ENCODE data around the gene NUFIP2. TPM values are rescaled to one million over a fixed set of nuclear protein-coding genes. Genes with fewer than 3 reads are reported as not detected.
"Not testable (repeated sequence)": the region's sequence is repeated elsewhere in the genome, so short reads cannot be mapped to it uniquely, and the experiment has no call there.

NUFIP2 gene
- total and polyA plus RNA-seq, 2 donors (not counting 1 experiment from before 2014, with no cell fraction given), result 9.6 to 83.5 TPM

DNA sequence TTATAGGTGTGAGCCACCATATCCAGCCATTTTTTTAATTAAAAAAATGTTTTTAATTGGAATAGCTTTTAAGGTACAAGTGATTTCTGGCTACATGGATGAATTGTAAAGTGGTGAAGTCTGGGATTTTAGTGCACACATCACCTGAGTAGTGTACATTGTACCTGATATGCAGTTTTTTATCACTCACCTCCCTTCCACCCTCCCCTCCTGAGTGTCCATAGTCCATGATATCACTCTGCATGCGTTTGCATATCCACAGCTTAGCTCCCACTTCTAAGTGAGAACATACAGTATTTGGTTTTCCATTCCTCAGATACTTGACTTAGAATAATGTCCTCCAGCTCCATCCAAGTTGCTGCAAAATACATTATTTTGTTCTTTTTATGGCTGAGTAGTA lies 60.6 kb downstream of the NUFIP2 start:
- Histone ChIP-seq H3K4me1 (ENCODE audit: control insufficient read depth in 2 of 2, insufficient read depth in 2 of 2, low read length in 2 of 2) (no peaks in the 10 kb centered on the region), H3K4me2 (replicated peaks; ENCODE audit: low read depth, low read length, poor library complexity, severe bottlenecking) (no peak overlapping the region), H2AFZ (ENCODE audit: insufficient read depth, low read depth, low read length, poor library complexity, severe bottlenecking) (no peak overlapping the region), H3K9ac (ENCODE audit: low read length) (no peak overlapping the region), H3K36me3 (replicated peaks in 1 of 2; ENCODE audit: control extremely low read depth in 1 of 2, control insufficient read depth in 1 of 2, extremely low read depth in 1 of 2, insufficient read depth in 2 of 2, low read length in 1 of 2) (no peaks in the 10 kb centered on the region), H3K27ac (ENCODE audit: low read length in 2 of 2) (no peak overlapping the region), H3K9me3 (ENCODE audit: control extremely low read depth in 1 of 3, control insufficient read depth in 2 of 3, insufficient read depth in 1 of 3, low read length in 2 of 3) (no peaks in the 10 kb centered on the region), H3K4me3 (ENCODE audit: control extremely low read depth in 1 of 5, extremely low read depth in 1 of 5, insufficient read depth in 1 of 5, low read depth in 2 of 5, low read length in 4 of 5) (no peak overlapping the region), H3K79me2 (ENCODE audit: control insufficient read depth, insufficient read depth, low read length) (no peaks in the 10 kb centered on the region), H4K20me1 (ENCODE audit: control insufficient read depth, insufficient read depth, low read length, poor library complexity, severe bottlenecking) (no peaks in the 10 kb centered on the region), H3K27me3 (replicated peaks in 1 of 4; ENCODE audit: control extremely low read depth in 1 of 4, control insufficient read depth in 3 of 4, insufficient read depth in 4 of 4, low read length in 3 of 4) (no peaks in the 10 kb centered on the region)
- DNase-seq (no peak), ATAC-seq (ENCODE audit: low read depth) (no peak)
- POLR2A ChIA-PET, result interaction anchor here (0.7 kb wide), 1 partner anchor 190 kb away, joined by 4 read pairs; the partner anchor contains the start of gene PIPOX
- Mint-ChIP-seq H3K27me3 (peaks cover 4% of the 10 kb centered on the region), H3K4me1 (no peaks in the 10 kb centered on the region), H3K27ac (no peak overlapping the region), H3K9me3 (ENCODE audit: insufficient read depth) (no peaks in the 10 kb centered on the region), H3K4me3 (no peak overlapping the region)
- CTCF ChIA-PET, result interaction anchor here (1.2 kb wide), 3 partner anchors 14 to 88 kb away, joined by 3 to 7 read pairs (median 4); no protein-coding TSS in a partner anchor
- intact Hi-C loops (cut with micrococcal nuclease), result no loop called here
- no CpG with 5 or more reads among the region's 1 CpG for WGBS (ENCODE audit: insufficient coverage)
- TF ChIP-seq EZH2 (IDR thresholded peaks at IDR 0.05; ENCODE audit: borderline replicate concordance, insufficient read depth, low read depth, low read length, poor library complexity, severe bottlenecking), result no peak
- TF ChIP-seq, protein P1, sequence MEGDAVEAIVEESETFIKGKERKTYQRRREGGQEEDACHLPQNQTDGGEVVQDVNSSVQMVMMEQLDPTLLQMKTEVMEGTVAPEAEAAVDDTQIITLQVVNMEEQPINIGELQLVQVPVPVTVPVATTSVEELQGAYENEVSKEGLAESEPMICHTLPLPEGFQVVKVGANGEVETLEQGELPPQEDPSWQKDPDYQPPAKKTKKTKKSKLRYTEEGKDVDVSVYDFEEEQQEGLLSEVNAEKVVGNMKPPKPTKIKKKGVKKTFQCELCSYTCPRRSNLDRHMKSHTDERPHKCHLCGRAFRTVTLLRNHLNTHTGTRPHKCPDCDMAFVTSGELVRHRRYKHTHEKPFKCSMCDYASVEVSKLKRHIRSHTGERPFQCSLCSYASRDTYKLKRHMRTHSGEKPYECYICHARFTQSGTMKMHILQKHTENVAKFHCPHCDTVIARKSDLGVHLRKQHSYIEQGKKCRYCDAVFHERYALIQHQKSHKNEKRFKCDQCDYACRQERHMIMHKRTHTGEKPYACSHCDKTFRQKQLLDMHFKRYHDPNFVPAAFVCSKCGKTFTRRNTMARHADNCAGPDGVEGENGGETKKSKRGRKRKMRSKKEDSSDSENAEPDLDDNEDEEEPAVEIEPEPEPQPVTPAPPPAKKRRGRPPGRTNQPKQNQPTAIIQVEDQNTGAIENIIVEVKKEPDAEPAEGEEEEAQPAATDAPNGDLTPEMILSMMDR (IDR thresholded peaks at IDR 0.05), result no peak

GRCh38 chr17:29225396-29225795 lies 68.6 kb downstream of the NUFIP2 start:
- Histone ChIP-seq H3K4me1 (ENCODE audit: control insufficient read depth in 2 of 2, insufficient read depth in 2 of 2, low read length in 2 of 2) (no peaks in the 10 kb centered on the region), H2AFZ (ENCODE audit: insufficient read depth, low read depth, low read length, poor library complexity, severe bottlenecking) (no peak overlapping the region), H3K79me2 (ENCODE audit: control insufficient read depth, insufficient read depth, low read length) (no peaks in the 10 kb centered on the region), H3K4me2 (replicated peaks; ENCODE audit: low read depth, low read length, poor library complexity, severe bottlenecking) (no peak overlapping the region), H3K4me3 (ENCODE audit: control extremely low read depth in 1 of 5, extremely low read depth in 1 of 5, insufficient read depth in 1 of 5, low read depth in 2 of 5, low read length in 4 of 5) (no peak overlapping the region), H3K9me3 (ENCODE audit: control extremely low read depth in 1 of 3, control insufficient read depth in 2 of 3, insufficient read depth in 1 of 3, low read length in 2 of 3) (no peaks in the 10 kb centered on the region), H4K20me1 (ENCODE audit: control insufficient read depth, insufficient read depth, low read length, poor library complexity, severe bottlenecking) (no peaks in the 10 kb centered on the region), H3K9ac (ENCODE audit: low read length) (no peak overlapping the region), H3K36me3 (replicated peaks in 1 of 2; ENCODE audit: control extremely low read depth in 1 of 2, control insufficient read depth in 1 of 2, extremely low read depth in 1 of 2, insufficient read depth in 2 of 2, low read length in 1 of 2) (no peaks in the 10 kb centered on the region), H3K27ac (ENCODE audit: low read length in 2 of 2) (no peak overlapping the region), H3K27me3 (replicated peaks in 1 of 4; ENCODE audit: control extremely low read depth in 1 of 4, control insufficient read depth in 3 of 4, insufficient read depth in 4 of 4, low read length in 3 of 4) (no peaks in the 10 kb centered on the region)
- no peak overlapping the region for H3K27ac Mint-ChIP-seq
- intact Hi-C loops (cut with micrococcal nuclease), result no loop called here
- ATAC-seq (ENCODE audit: low read depth), result no peak
- no peaks in the 10 kb centered on the region for H3K27me3 Mint-ChIP-seq
- ChIA-PET POLR2A (no interaction called here), CTCF (interaction anchor here (0.6 to 1.4 kb wide), 4 partner anchors 10 to 85 kb away, joined by 4 to 7 read pairs (median 4); no protein-coding TSS in a partner anchor)
- TF ChIP-seq, protein P1 (IDR thresholded peaks at IDR 0.05), result no peak
- TF ChIP-seq EZH2 (IDR thresholded peaks at IDR 0.05; ENCODE audit: borderline replicate concordance, insufficient read depth, low read depth, low read length, poor library complexity, severe bottlenecking), result no peak
- no peak overlapping the region for H3K4me3 Mint-ChIP-seq
- H3K4me1 Mint-ChIP-seq, result no peaks in the 10 kb centered on the region
- no peak for DNase-seq
- H3K9me3 Mint-ChIP-seq (ENCODE audit: insufficient read depth), result no peaks in the 10 kb centered on the region

DNA sequence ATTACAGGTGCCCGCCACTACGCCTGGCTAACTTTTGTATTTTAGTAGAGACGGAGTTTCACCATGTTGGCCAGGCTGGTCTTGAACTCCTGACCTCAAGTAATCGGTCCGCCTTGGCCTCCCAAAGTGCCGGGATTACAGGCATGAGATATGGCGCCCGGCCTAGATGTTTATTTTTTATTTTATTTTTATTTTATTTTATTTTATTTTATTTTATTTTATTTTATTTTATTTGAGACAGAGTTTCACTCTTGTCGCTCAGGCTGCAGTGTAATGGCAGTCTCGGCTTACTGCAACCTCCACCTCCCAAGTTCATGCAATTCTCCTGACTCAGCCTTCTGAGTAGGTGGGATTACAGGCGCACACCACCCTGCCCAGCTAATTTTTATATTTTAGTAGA lies 72.6 kb downstream of the NUFIP2 start:
- H3K27ac ChIP-seq (ENCODE audit: low read length in 2 of 2); H3K27me3 Mint-ChIP-seq; H3K9ac ChIP-seq (ENCODE audit: low read length); H3K9me3 ChIP-seq (ENCODE audit: control extremely low read depth in 1 of 3, control insufficient read depth in 2 of 3, insufficient read depth in 1 of 3, low read length in 2 of 3); ATAC-seq (ENCODE audit: low read depth); H3K27me3 ChIP-seq (replicated peaks in 1 of 4; ENCODE audit: control extremely low read depth in 1 of 4, control insufficient read depth in 3 of 4, insufficient read depth in 4 of 4, low read length in 3 of 4); H4K20me1 ChIP-seq (ENCODE audit: control insufficient read depth, insufficient read depth, low read length, poor library complexity, severe bottlenecking); H3K36me3 ChIP-seq (replicated peaks in 1 of 2; ENCODE audit: control extremely low read depth in 1 of 2, control insufficient read depth in 1 of 2, extremely low read depth in 1 of 2, insufficient read depth in 2 of 2, low read length in 1 of 2); H3K4me1 ChIP-seq (ENCODE audit: control insufficient read depth in 2 of 2, insufficient read depth in 2 of 2, low read length in 2 of 2); DNase-seq; H2AFZ ChIP-seq (ENCODE audit: insufficient read depth, low read depth, low read length, poor library complexity, severe bottlenecking); H3K9me3 Mint-ChIP-seq (ENCODE audit: insufficient read depth); H3K4me3 ChIP-seq (ENCODE audit: control extremely low read depth in 1 of 5, extremely low read depth in 1 of 5, insufficient read depth in 1 of 5, low read depth in 2 of 5, low read length in 4 of 5); H3K27ac Mint-ChIP-seq; H3K4me2 ChIP-seq (replicated peaks; ENCODE audit: low read depth, low read length, poor library complexity, severe bottlenecking); intact Hi-C loops (cut with micrococcal nuclease); POLR2A ChIA-PET; H3K4me1 Mint-ChIP-seq; H3K4me3 Mint-ChIP-seq; H3K79me2 ChIP-seq (ENCODE audit: control insufficient read depth, insufficient read depth, low read length): not testable (repeated sequence)
- WGBS (ENCODE audit: insufficient coverage), result 100% methylated on average over 5 of the region's 11 CpGs
- CTCF ChIA-PET, result interaction anchor here (1.4 to 14.8 kb wide), 5 partner anchors 17 to 105 kb away, joined by 5 to 304 read pairs (median 17); no protein-coding TSS in a partner anchor
